CD4-positive, alpha-beta T cell (primary cell): ENCODE results near the gene ERC2. TPM values are rescaled to one million over a fixed set of nuclear protein-coding genes. Genes with fewer than 3 reads are reported as not detected.

Experiments
- ATAC-seq: fragments of 200-7000 bp; cut with Tn5 transposase; one replicate; pipeline ENCODE4 v1.10.0; 2022; ENCODE audit warnings: mild to moderate bottlenecking; ENCODE audit not compliant: poor library complexity
- CTCF ChIA-PET: fragments of 350-600 bp; sonication (Branson Sonifier 250); formaldehyde crosslinking; loops from one replicate; lab custom pipeline; 2021; ENCODE audit warnings: antibody characterized with exemption, inconsistent platforms; lab: Charles Lee
- POLR2A ChIA-PET: fragments of 350-600 bp; sonication (Branson Sonifier 250); formaldehyde crosslinking; loops from one replicate; lab custom pipeline; 2021; ENCODE audit warnings: antibody characterized with exemption, inconsistent platforms; lab: Charles Lee
- DNase-seq, 14 experiments: peaks; one replicate each; pipeline ENCODE4 v3.0.0-alpha.2; 2013 to 2020; ENCODE audit warnings: mixed read lengths in 2 of 14
- H3K27ac ChIP-seq, 2 donors: one replicate each; pipeline versions ENCODE4 v1.5.1 to v1.7.0; 2013; ENCODE audit warnings: low read length in 2 of 2, low read depth in 1 of 2, mild to moderate bottlenecking in 1 of 2
- H3K27me3 ChIP-seq, 2 experiments: 1 replicate in 1 of 2; 2 replicates in 1 of 2; pipeline versions ENCODE4 v1.6.1 to v1.7.0; 2013; ENCODE audit warnings: low read length in 2 of 2, control low read depth in 1 of 2, mild to moderate bottlenecking in 1 of 2, moderate library complexity in 1 of 2; ENCODE audit not compliant: insufficient read depth in 2 of 2, control insufficient read depth in 1 of 2
- H3K36me3 ChIP-seq: one replicate; pipeline ENCODE4 v1.6.1; 2013; ENCODE audit warnings: low read length, control low read depth; ENCODE audit not compliant: insufficient read depth
- H3K4me1 ChIP-seq: one replicate; pipeline ENCODE4 v1.6.1; 2013; ENCODE audit warnings: low read length, control low read depth; ENCODE audit not compliant: insufficient read depth
- H3K4me3 ChIP-seq: one replicate; pipeline ENCODE4 v1.5.1; 2013; ENCODE audit warnings: mild to moderate bottlenecking, low read length, moderate library complexity
- H3K9me3 ChIP-seq, 2 experiments: 1 replicate in 1 of 2; 2 replicates in 1 of 2; pipeline versions ENCODE4 v1.6.1 to v1.7.0; 2013; ENCODE audit warnings: low read length in 2 of 2, mild to moderate bottlenecking in 2 of 2, control low read depth in 1 of 2, moderate library complexity in 1 of 2; ENCODE audit not compliant: control insufficient read depth in 1 of 2, insufficient read depth in 1 of 2
- H3K27ac Mint-ChIP-seq: one replicate; pipeline ENCODE4 v1.8.0; 2020; ENCODE audit warnings: mixed read lengths
- H3K27me3 Mint-ChIP-seq: one replicate; pipeline ENCODE4 v1.8.0; 2021; ENCODE audit warnings: mixed read lengths
- H3K36me3 Mint-ChIP-seq: one replicate; pipeline ENCODE4 v1.8.0; 2021; ENCODE audit warnings: low read depth, mixed read lengths
- H3K4me1 Mint-ChIP-seq: one replicate; pipeline ENCODE4 v1.8.0; 2021; ENCODE audit warnings: low read depth, mixed read lengths
- H3K4me3 Mint-ChIP-seq: one replicate; pipeline ENCODE4 v1.8.0; 2020; ENCODE audit warnings: mild to moderate bottlenecking, mixed read lengths
- H3K9me3 Mint-ChIP-seq: one replicate; pipeline ENCODE4 v1.8.0; 2020; ENCODE audit warnings: mixed read lengths
- CTCF ChIP-seq: fragments of 200-600 bp; IDR thresholded peaks from one replicate; pipeline ENCODE4 v1.8.0; 2022; ENCODE audit warnings: antibody characterized with exemption, mild to moderate bottlenecking
- intact Hi-C, 2 experiments: fragments of 100-400 bp; cut with DNase I in 1 of 2; cut with micrococcal nuclease in 1 of 2; formaldehyde crosslinking; loops; one replicate each; pipeline versions ENCODE4 v1.15.1 to v1.9.0; 2023 to 2025; cut with DNase I, micrococcal nuclease
- total RNA-seq, 174 experiments: library from RNA in 2 of 174; stranded (reverse) in 2 of 174; gene quantifications; one replicate each; pipeline ENCODE4 v1.2.3 and lab custom pipeline; 2021 to 2026

Gene ERC2
- total RNA-seq, 2 experiments from 2014 or later = not detected

- DNase-seq (no peak), ATAC-seq (no peak)
- no peak overlapping the region for H3K4me3 Mint-ChIP-seq
- peaks cover 5% of the 10 kb centered on the region for H3K27me3 Mint-ChIP-seq
- ChIA-PET CTCF (no interaction called here), POLR2A (no interaction called here)
- Histone ChIP-seq H3K4me1 (no peaks in the 10 kb centered on the region), H3K36me3 (no peaks in the 10 kb centered on the region), H3K27ac (no peak overlapping the region), H3K4me3 (no peak overlapping the region), H3K9me3 (peaks cover 0 to 3% of the 10 kb centered on the region in 2 experiments), H3K27me3 (no peaks in the 10 kb centered on the region)
- TF ChIP-seq CTCF = no peak
- H3K36me3 Mint-ChIP-seq = no peaks in the 10 kb centered on the region
- no peaks in the 10 kb centered on the region for H3K4me1 Mint-ChIP-seq
- H3K9me3 Mint-ChIP-seq = no peaks in the 10 kb centered on the region
- intact Hi-C loops = no loop called here
- no peak overlapping the region for H3K27ac Mint-ChIP-seq
Measured at GRCh38 chr3:55756976-55757375, 711.3 kb downstream of the ERC2 start.

- intact Hi-C loops = no loop called here
- Mint-ChIP-seq H3K27ac (no peak overlapping the region), H3K36me3 (no peaks in the 10 kb centered on the region), H3K4me1 (no peaks in the 10 kb centered on the region), H3K4me3 (no peak overlapping the region), H3K27me3 (peaks cover 5% of the 10 kb centered on the region), H3K9me3 (no peaks in the 10 kb centered on the region)
- Histone ChIP-seq H3K27ac (no peak overlapping the region), H3K9me3 (peaks cover 0 to 3% of the 10 kb centered on the region in 2 experiments), H3K4me3 (no peak overlapping the region), H3K4me1 (no peaks in the 10 kb centered on the region), H3K27me3 (no peaks in the 10 kb centered on the region), H3K36me3 (no peaks in the 10 kb centered on the region)
- ChIA-PET POLR2A (no interaction called here), CTCF (no interaction called here)
- DNase-seq (no peak), ATAC-seq (no peak)
- no peak for TF ChIP-seq CTCF
Measured at GRCh38 chr3:55755516-55756205, 712.6 kb downstream of the ERC2 start.

- TF ChIP-seq CTCF = no peak
- H3K4me1 ChIP-seq = no peaks in the 10 kb centered on the region
- DNase-seq (no peak), ATAC-seq (no peak)
- H3K4me3 ChIP-seq = no peak overlapping the region
- intact Hi-C loops = no loop called here
- H3K36me3 ChIP-seq = no peaks in the 10 kb centered on the region
- peaks cover 0 to 3% of the 10 kb centered on the region in 2 experiments for H3K9me3 ChIP-seq
- ChIA-PET CTCF (no interaction called here), POLR2A (no interaction called here)
- no peaks in the 10 kb centered on the region for H3K27me3 ChIP-seq
- Mint-ChIP-seq H3K27me3 (peaks cover 5% of the 10 kb centered on the region), H3K27ac (no peak overlapping the region), H3K36me3 (no peaks in the 10 kb centered on the region), H3K4me3 (no peak overlapping the region), H3K9me3 (no peaks in the 10 kb centered on the region), H3K4me1 (no peaks in the 10 kb centered on the region)
- H3K27ac ChIP-seq = no peak overlapping the region
Measured at GRCh38 chr3:55752911-55753310, 715.4 kb downstream of the ERC2 start.
